Peyer's patch (tissue), 4 donors: ENCODE data around the gene DNAI1.

ENCODE experiments used
- POLR2A ChIP-seq, 2 donors: fragments of 450-650 bp; IDR thresholded peaks; one replicate each; pipeline ENCODE4 v1.5.1; 2017; ENCODE audit warnings: antibody characterized with exemption in 2 of 2, mild to moderate bottlenecking in 2 of 2, moderate library complexity in 2 of 2
- TF ChIP-seq, protein P1 (sequence below), 6 experiments: fragments of 450-650 bp in 4 of 6; fragments of 200-600 bp in 2 of 6; sonication (generic) in 1 of 6; IDR thresholded peaks; one replicate each; pipeline ENCODE4 v1.5.1; 2017 to 2019; ENCODE audit warnings: antibody characterized with exemption in 6 of 6, mild to moderate bottlenecking in 3 of 6, moderate library complexity in 1 of 6

DNA sequence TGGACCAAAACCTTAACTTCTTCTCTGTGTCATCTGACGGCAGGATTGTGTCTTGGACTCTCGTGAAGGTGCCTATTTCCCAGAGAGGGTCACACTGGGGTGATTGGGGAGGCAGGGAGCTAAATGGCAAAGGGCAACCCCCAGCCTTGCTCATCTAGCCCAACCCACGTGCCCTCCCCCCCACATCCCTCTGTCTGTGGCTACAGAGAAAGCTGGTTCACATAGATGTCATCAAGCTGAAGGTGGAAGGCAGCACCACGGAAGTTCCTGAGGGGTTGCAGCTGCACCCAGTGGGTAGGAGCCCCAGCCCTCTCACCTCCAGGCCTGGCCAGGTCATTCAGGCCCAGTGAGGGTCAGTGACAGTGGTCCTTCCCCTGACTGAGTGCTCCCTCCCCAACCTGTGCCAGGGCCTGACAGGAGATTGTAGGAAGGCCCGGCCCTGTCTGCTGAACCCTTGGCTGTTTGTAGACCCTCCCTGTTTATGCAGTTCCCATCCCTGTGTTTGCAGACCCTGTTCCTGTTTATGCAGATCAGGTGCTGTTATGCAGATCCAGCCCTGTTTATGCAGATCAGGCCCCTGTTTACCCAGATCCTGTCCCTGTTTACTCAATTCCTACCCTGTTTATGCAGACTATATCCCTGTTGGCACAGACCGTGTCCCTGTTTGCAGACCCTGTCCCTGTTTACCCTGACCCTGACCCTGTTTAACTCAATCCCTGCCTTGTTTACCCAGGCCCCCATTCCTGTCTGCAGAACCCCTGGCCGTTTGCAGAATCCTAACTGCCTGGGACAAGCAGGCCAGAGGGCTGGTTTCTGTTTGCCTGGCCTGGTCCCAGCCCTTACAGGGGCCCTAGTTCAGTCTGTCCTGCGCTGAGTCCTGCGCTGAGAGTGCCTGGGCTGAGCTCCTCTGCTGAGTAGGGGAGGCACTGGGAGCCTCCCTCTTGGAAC lies 53.8 kb downstream of the DNAI1 start:
- TF ChIP-seq, protein P1, sequence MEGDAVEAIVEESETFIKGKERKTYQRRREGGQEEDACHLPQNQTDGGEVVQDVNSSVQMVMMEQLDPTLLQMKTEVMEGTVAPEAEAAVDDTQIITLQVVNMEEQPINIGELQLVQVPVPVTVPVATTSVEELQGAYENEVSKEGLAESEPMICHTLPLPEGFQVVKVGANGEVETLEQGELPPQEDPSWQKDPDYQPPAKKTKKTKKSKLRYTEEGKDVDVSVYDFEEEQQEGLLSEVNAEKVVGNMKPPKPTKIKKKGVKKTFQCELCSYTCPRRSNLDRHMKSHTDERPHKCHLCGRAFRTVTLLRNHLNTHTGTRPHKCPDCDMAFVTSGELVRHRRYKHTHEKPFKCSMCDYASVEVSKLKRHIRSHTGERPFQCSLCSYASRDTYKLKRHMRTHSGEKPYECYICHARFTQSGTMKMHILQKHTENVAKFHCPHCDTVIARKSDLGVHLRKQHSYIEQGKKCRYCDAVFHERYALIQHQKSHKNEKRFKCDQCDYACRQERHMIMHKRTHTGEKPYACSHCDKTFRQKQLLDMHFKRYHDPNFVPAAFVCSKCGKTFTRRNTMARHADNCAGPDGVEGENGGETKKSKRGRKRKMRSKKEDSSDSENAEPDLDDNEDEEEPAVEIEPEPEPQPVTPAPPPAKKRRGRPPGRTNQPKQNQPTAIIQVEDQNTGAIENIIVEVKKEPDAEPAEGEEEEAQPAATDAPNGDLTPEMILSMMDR (IDR thresholded peaks at IDR 0.05) = no peak
- no peak for TF ChIP-seq POLR2A (IDR thresholded peaks at IDR 0.05)
